ENCODE measurements around the gene PDAP1. TPM values are rescaled to one million over a fixed set of nuclear protein-coding genes. Genes with fewer than 3 reads are reported as not detected.
A peak's percentile ranks its signal among the peaks of the same experiment; 100 is the strongest.

Gene PDAP1
- total and polyA plus RNA-seq, 9 of the 15 experiments (the other 6 are each of a cell fraction or from before 2014, with no cell fraction given), result 10.2 to 315 (median 129) TPM

- TF ChIP-seq ZNF609 (CRISPR knock-in tag; IDR thresholded peaks at IDR 0.05; ENCODE audit: borderline replicate concordance) (peak; percentile 87; the same call in 1 of the 2 replicates), IFI16 (CRISPR knock-in tag; IDR thresholded peaks at IDR 0.05) (no peak), CAMTA2 (CRISPR knock-in tag; conservative IDR thresholded peaks at IDR 0.05) (no peak), HNRNPL (IDR thresholded peaks at IDR 0.05; ENCODE audit: low read depth, low read length) (0 out of 2 replicates have a peak, but pooled peaks have one; percentile 35), MAFK (IDR thresholded peaks at IDR 0.05; ENCODE audit: low read length) (no peak), ZBTB17 (CRISPR knock-in tag; IDR thresholded peaks at IDR 0.05) (peak; percentile 93), HOMEZ (CRISPR knock-in tag; IDR thresholded peaks at IDR 0.05) (no peak), SNRNP70 (optimal IDR thresholded peaks at IDR 0.05; ENCODE audit: low read depth, low read length) (no peak), ZMIZ1 (IDR thresholded peaks at IDR 0.05; ENCODE audit: low read depth in 2 of 2, low read length in 2 of 2) (no peak), ZNF695 (CRISPR knock-in tag; IDR thresholded peaks at IDR 0.05) (no peak), GTF3C2 (IDR thresholded peaks at IDR 0.05; ENCODE audit: borderline replicate concordance, extremely low read depth, insufficient read length) (no peak), MCM7 (IDR thresholded peaks at IDR 0.05) (no peak)
These were observed at the start of gene PDAP1, which contains the start of gene BUD31 (continued) for GRCh38 chr7:99408379-99409191.

Data from K562 (cell line).